Activated T-helper 2 cell treated with anti-CD3 and anti-CD28 coated beads, Interferon-gamma antibody, Interleukin-2, Interleukin-4, amounts not matched to agents 10 μg/mL and 5 μg/mL and 100 μg/mL, durations not matched to agents 14 hours and 24 hours and 36 hours (primary cell): Measurements from ENCODE around the gene HRK. TPM values are rescaled to one million over a fixed set of nuclear protein-coding genes. Genes with fewer than 3 reads are reported as not detected.

Source experiments
- DNase-seq: peaks from one replicate; pipeline ENCODE4 v3.0.0; 2021; ENCODE audit warnings: low spot score
- H3K27ac Mint-ChIP-seq: one replicate; pipeline ENCODE4 v1.8.0; 2021; ENCODE audit warnings: mixed read lengths
- H3K27me3 Mint-ChIP-seq: one replicate; pipeline ENCODE4 v1.8.0; 2021; ENCODE audit warnings: low read depth, mixed read lengths
- H3K36me3 Mint-ChIP-seq: one replicate; pipeline ENCODE4 v1.8.0; 2021; ENCODE audit warnings: low read depth, mixed read lengths
- H3K4me1 Mint-ChIP-seq: one replicate; pipeline ENCODE4 v1.8.0; 2021; ENCODE audit warnings: low read depth, mixed read lengths
- H3K4me3 Mint-ChIP-seq: one replicate; pipeline ENCODE4 v1.8.0; 2021; ENCODE audit warnings: low read depth, mild to moderate bottlenecking, moderate library complexity, mixed read lengths
- H3K9me3 Mint-ChIP-seq: one replicate; pipeline ENCODE4 v1.8.0; 2021; ENCODE audit warnings: mixed read lengths
- intact Hi-C: fragments of 100-400 bp; cut with micrococcal nuclease; formaldehyde crosslinking; loops from one replicate; pipeline ENCODE4 v1.15.1; 2023
- total RNA-seq: library from RNA; stranded (reverse); gene quantifications from 2 replicates; pipeline ENCODE4 v1.2.3, GENCODE V29; 2022

Gene HRK
- total RNA-seq: not detected in 2 replicates

- no peak for DNase-seq
- Mint-ChIP-seq H3K4me3 (peak within 1 kb of the TSS; percentile 46), H3K4me1 (peaks cover 14% of the 10 kb centered on the region), H3K27me3 (peaks cover 64% of the 10 kb centered on the region), H3K27ac (no peak within 1 kb of the TSS), H3K9me3 (no peaks in the 10 kb centered on the region), H3K36me3 (peaks cover 4% of the 10 kb centered on the region)
- intact Hi-C loops: loop anchor here (10.0 kb wide), 1 partner anchor 177 kb away; no protein-coding TSS in a partner anchor
Measured at GRCh38 chr12:116881325-116881876, at the start of gene HRK. TSS of gene HRK (minus strand) at chr12:116881441. CDS start at chr12:116881307, 134 bp downstream.

DNA sequence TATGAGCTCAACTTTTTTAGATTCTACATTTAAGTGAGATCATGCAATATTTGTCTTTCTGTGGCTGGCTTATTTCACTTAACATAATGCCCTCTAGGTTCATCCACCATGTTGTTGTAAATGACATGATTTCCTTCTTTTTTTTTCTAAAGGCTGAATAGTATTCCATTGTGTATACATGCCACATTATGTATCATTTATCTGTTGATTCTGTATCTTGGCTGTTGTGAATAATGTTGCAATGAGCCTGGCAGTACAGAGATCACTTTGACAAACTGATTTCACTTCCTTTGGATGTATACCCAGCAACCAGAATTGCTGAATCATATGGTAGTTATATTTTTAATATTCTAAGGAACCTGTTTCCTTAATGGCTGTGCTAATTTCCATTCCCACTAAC, 48.6 kb upstream of the HRK start:
- no peak for DNase-seq
- intact Hi-C loops: loop anchor here (10.0 kb wide), 1 partner anchor 375 kb away; the partner anchor contains the start of gene MAP1LC3B2
- Mint-ChIP-seq H3K36me3 (peaks cover 11% of the 10 kb centered on the region), H3K4me3 (no peak overlapping the region), H3K4me1 (peaks cover 9% of the 10 kb centered on the region), H3K27ac (no peak overlapping the region), H3K27me3 (peaks cover 62% of the 10 kb centered on the region), H3K9me3 (no peaks in the 10 kb centered on the region)

- Mint-ChIP-seq H3K9me3 (no peaks in the 10 kb centered on the region), H3K4me3 (no peak overlapping the region), H3K27ac (no peak overlapping the region), H3K36me3 (peaks cover 11% of the 10 kb centered on the region), H3K4me1 (peaks cover 17% of the 10 kb centered on the region), H3K27me3 (peaks cover 56% of the 10 kb centered on the region)
- intact Hi-C loops: loop anchor here (10.0 kb wide), 1 partner anchor 374 kb away; the partner anchor contains the start of gene MAP1LC3B2
- no peak for DNase-seq
Measured at GRCh38 chr12:116928504-116928903, 47.3 kb upstream of the HRK start.

DNA sequence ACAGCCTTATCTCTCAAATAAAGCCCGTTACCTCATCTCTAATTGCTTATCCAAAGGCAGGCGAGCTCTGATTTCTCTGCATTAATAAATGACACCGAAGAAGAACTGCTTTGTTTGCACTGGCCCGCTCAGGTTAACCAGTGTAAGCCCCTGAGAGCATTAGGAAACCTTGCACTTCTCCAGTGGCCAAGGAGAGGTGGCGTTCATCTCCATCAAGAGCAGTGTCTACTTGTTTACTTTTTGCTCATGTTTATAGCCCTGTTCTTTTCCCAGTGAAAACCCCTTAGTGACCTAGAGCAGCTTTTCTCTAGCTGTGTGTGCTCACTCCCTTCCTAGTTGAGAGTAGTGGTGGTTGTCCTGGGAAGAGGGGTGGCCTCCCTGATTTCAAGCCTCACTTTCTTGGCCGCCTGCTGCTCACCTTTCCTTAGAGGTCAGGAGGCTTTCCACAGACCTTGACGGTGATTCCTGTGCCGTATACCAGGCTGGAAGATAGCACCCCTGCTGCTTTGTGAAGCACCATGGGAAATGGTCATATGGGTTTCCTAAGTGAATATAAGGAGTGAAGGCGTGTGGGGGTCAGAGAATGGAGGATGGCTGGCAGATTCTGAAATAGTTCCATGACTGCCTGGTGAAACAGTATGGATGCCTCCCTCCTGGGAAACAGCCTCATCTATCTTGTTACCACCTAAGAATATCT, 46.2 kb upstream of the HRK start:
- H3K4me1 Mint-ChIP-seq: peaks cover 22% of the 10 kb centered on the region
- intact Hi-C loops: loop anchor here (10.0 kb wide), 1 partner anchor 373 kb away; the partner anchor contains the start of gene MAP1LC3B2

DNA sequence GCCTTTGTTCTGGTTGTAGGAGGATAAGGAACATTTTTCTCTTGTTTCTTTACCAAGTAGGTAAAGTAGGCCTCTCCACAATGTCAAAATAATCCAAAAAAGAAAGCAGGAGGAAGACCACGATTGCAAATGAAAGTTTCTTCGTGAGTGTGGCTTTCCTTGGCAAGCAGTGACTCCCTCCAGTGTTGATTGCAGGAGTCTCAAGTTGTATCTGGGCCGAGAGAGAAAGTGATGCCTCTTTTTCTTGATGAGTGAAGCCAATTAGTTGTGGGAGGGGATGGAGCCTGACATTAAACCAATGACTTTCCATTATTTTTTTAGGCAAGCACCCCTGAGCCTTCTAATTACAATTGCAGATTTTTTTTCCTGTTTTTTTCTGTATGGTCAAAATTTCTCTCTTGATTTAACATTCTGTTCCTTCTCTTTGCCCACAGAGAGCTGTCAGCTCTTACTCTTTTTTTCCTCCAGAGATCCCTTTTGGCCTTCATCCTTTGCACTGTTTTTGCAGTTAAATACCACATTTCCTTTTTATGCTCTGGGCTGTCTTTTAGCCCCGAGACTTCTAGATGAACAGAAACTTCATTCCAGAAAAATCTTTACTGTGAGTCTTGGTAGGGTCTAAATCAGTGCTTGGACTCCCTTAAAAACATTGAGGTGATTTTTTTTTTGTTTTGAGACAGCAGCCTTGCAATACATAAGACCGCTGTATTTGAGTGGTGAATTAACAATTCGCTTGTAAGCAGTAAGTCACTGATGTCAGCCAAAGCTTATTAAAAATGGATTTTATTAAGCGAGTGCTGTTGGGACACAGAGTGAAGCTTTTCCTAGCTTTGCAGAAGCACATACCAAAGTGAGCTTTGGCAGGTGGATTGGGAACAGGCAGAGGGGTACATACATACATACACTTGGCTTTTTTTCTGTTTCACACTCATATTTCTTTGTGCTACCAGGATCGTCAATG, 45.3 kb upstream of the HRK start:
- intact Hi-C loops: loop anchor here (10.0 kb wide), 1 partner anchor 372 kb away; the partner anchor contains the start of gene MAP1LC3B2
- peaks cover 48% of the 10 kb centered on the region for H3K27me3 Mint-ChIP-seq

More for the DNA sequence above, 46.2 kb upstream of the HRK start:
- Mint-ChIP-seq H3K9me3 (no peaks in the 10 kb centered on the region), H3K27ac (no peak overlapping the region), H3K36me3 (peaks cover 11% of the 10 kb centered on the region), H3K4me3 (no peak overlapping the region), H3K27me3 (peaks cover 52% of the 10 kb centered on the region)
- no peak for DNase-seq

GRCh38 chr12:116924558-116925453, 43.6 kb upstream of the HRK start:
- Mint-ChIP-seq H3K27ac (no peak overlapping the region), H3K9me3 (no peaks in the 10 kb centered on the region), H3K27me3 (peaks cover 56% of the 10 kb centered on the region), H3K4me3 (no peak overlapping the region), H3K4me1 (peaks cover 42% of the 10 kb centered on the region), H3K36me3 (peaks cover 7% of the 10 kb centered on the region)
- DNase-seq: peak; percentile 66
- intact Hi-C loops: loop anchor here (1.0 to 10.0 kb wide), 7 partner anchors 35 to 370 kb away; partner anchors contain the start of genes MAP1LC3B2, RNFT2 and SPRING1

More for the DNA sequence above, 45.3 kb upstream of the HRK start:
- Mint-ChIP-seq H3K36me3 (peaks cover 11% of the 10 kb centered on the region), H3K4me1 (peaks cover 30% of the 10 kb centered on the region), H3K9me3 (no peaks in the 10 kb centered on the region), H3K27ac (no peak overlapping the region), H3K4me3 (no peak overlapping the region)
- DNase-seq: no peak

- Mint-ChIP-seq H3K36me3 (no peaks in the 10 kb centered on the region), H3K27me3 (peaks cover 59% of the 10 kb centered on the region), H3K4me1 (peaks cover 44% of the 10 kb centered on the region), H3K4me3 (peak overlapping the region; percentile 2), H3K9me3 (no peaks in the 10 kb centered on the region), H3K27ac (peak overlapping the region; percentile 34)
- no peak for DNase-seq
- intact Hi-C loops: loop anchor here (1.0 to 10.0 kb wide), 4 partner anchors 12 to 368 kb away; partner anchors contain the start of genes FBXW8 and MAP1LC3B2
Measured at GRCh38 chr12:116922194-116922897, 41.1 kb upstream of the HRK start.

DNA sequence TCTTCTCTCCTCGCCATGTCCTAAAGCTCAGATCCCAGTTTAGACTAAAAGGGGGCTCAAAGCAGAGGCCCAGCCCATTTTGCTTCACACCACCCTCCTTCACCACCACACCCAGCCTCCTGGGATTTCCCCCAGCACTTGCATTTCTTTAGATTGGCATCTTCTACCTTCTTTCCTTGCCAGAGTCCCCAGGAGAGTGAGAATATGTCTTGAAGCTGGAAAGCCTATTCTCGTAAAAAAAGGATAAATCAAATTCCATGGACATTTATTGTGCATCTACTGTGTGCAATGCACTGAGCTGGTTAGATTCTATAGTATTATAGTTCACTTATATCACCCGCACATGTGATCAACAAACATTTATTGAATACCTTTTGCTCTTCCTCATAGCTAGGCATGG, 39.7 kb upstream of the HRK start:
- H3K4me3 Mint-ChIP-seq: no peak overlapping the region
- H3K27ac Mint-ChIP-seq: no peak overlapping the region
- peaks cover 48% of the 10 kb centered on the region for H3K27me3 Mint-ChIP-seq
- no peak for DNase-seq
- H3K9me3 Mint-ChIP-seq: no peaks in the 10 kb centered on the region
- peaks cover 3% of the 10 kb centered on the region for H3K36me3 Mint-ChIP-seq
- intact Hi-C loops: loop anchor here (5.0 to 10.0 kb wide), 3 partner anchors 104 to 366 kb away; partner anchors contain the start of gene MAP1LC3B2
- H3K4me1 Mint-ChIP-seq: peaks cover 54% of the 10 kb centered on the region

DNA sequence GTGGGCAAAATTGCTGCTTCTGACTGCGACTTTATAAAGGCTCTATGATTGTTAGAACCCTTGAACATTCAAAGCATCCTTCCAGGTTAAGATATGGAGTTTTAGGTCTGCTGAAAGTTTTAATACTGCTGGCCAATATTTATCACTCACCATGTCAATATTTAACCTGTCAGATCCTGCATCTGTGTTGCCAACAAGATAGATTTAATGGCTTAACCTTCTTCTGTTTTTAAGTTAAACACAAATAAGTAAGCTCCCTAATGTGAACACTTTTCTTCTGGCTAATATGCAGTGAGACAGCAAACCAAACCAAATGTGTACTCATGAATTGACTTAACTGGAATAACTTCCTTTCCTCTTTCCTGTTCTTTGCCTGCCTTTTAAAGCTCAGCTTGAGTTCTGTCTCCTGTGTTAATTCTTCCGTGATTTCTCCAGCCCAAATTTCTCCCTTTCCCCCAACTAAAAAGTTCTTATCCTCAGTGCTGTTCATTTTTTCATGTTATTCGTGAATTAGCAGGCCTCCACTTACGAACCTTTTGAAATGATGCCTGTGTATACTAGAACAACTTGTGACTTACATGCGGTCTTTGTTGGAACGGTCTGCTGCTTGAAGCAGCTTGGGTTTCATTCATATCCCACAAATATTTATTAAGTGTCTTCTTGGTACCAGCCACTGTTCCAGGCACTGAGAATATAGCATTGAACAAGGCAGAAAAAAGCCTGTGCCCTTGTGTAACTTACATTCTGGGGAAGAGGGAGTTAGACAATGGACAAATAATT, 38.7 kb upstream of the HRK start:
- Mint-ChIP-seq H3K9me3 (no peaks in the 10 kb centered on the region), H3K27ac (no peak overlapping the region), H3K4me3 (no peak overlapping the region), H3K27me3 (peaks cover 40% of the 10 kb centered on the region), H3K4me1 (peaks cover 48% of the 10 kb centered on the region), H3K36me3 (peaks cover 6% of the 10 kb centered on the region)
- no peak for DNase-seq
- intact Hi-C loops: loop anchor here (5.0 to 10.0 kb wide), 3 partner anchors 103 to 365 kb away; partner anchors contain the start of gene MAP1LC3B2

- Mint-ChIP-seq H3K4me3 (no peak overlapping the region), H3K27ac (no peak overlapping the region), H3K36me3 (peaks cover 6% of the 10 kb centered on the region), H3K27me3 (peaks cover 38% of the 10 kb centered on the region), H3K9me3 (no peaks in the 10 kb centered on the region), H3K4me1 (peaks cover 42% of the 10 kb centered on the region)
- intact Hi-C loops: no loop called here
- no peak for DNase-seq
Measured at GRCh38 chr12:116919247-116919661, 38.0 kb upstream of the HRK start.
